LNCaP clone FGC (cell line): ENCODE data around the gene MAGEA8.

Experiments
- DNase-seq: peaks from one replicate; pipeline ENCODE4 v3.0.0-alpha.2; 2011; ENCODE audit warnings: low read depth
- H3K4me3 ChIP-seq: 2 replicates; pipeline ENCODE4 v1.5.1; 2011; ENCODE audit warnings: mild to moderate bottlenecking, low read depth, low read length, control low read depth
- CTCF ChIP-seq: IDR thresholded peaks from 2 replicates; pipeline ENCODE4 v1.5.1; 2012; ENCODE audit warnings: mild to moderate bottlenecking; ENCODE audit not compliant: control insufficient read depth, insufficient read depth; ENCODE audit errors: extremely low read depth

The MAGEA8 gene

GRCh38 chrX:149846789-149847188, 34.2 kb upstream of the MAGEA8 start:
- H3K4me3 ChIP-seq = no peak overlapping the region
- no peak for TF ChIP-seq CTCF

GRCh38 chrX:149848855-149849254, 32.1 kb upstream of the MAGEA8 start:
- DNase-seq = no peak
- no peak for TF ChIP-seq CTCF
- no peak overlapping the region for H3K4me3 ChIP-seq

More at GRCh38 chrX:149846789-149847188, 34.2 kb upstream of the MAGEA8 start:
- DNase-seq = no peak

GRCh38 chrX:149849787-149850186, 31.2 kb upstream of the MAGEA8 start:
- DNase-seq = no peak
- no peak overlapping the region for H3K4me3 ChIP-seq
- no peak for TF ChIP-seq CTCF

- TF ChIP-seq CTCF = no peak
- no peak overlapping the region for H3K4me3 ChIP-seq
- DNase-seq = no peak
Observed at GRCh38 chrX:149851864-149852263, 29.1 kb upstream of the MAGEA8 start.

GRCh38 chrX:149853925-149854324, 27.1 kb upstream of the MAGEA8 start:
- no peak overlapping the region for H3K4me3 ChIP-seq
- no peak for DNase-seq
- TF ChIP-seq CTCF = no peak

GRCh38 chrX:149858592-149858991, 22.4 kb upstream of the MAGEA8 start:
- no peak for TF ChIP-seq CTCF
- DNase-seq = no peak
- no peak overlapping the region for H3K4me3 ChIP-seq

- DNase-seq = no peak
- no peak overlapping the region for H3K4me3 ChIP-seq
- TF ChIP-seq CTCF = no peak
Observed at GRCh38 chrX:149860445-149860844, 20.5 kb upstream of the MAGEA8 start.
